ENCODE data around the gene HSD3B7. TPM values are rescaled to one million over a fixed set of nuclear protein-coding genes. Genes with fewer than 3 reads are reported as not detected.
"Not testable (repeated sequence)": the region's sequence is repeated elsewhere in the genome, so short reads cannot be mapped to it uniquely, and the experiment has no call there.

Gene HSD3B7
- total RNA-seq, 6 donors from 2014 or later: 10.5 to 38.8 (median 21.3) TPM

DNA sequence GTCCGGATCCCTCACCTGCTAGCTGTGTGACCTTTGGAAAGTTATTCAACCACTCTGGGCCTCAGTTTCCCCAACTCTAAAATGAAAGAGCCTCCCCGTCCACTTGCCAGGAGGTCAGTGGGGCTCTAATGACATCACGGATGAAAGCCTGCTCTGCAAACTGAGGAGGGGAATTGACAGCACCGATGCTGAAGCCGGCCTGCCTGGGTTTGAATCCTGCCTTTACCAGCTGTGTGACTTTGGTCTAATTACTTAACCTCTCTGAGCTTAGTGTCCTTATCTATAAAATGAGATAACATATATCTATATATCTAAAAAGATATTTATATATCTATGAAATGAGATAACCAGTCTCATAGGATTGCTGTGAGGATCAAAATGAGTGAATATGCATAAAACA, 23.5 kb downstream of the HSD3B7 start:
- no peaks in the 10 kb centered on the region for H3K36me3 ChIP-seq
- TF ChIP-seq POLR2A (IDR thresholded peaks at IDR 0.05): no peak
- peaks cover 0 to 27% (median 12%) of the 10 kb centered on the region in 4 donors for H3K27me3 ChIP-seq
- ATAC-seq (ENCODE audit: low FRiP score in 2 of 2) (no peak), DNase-seq (no peak)
- WGBS, 2 donors: 70 to 92% methylated on average over 5 of the region's 5 CpGs
- H3K4me1 ChIP-seq: peaks cover 0 to 3% (median 0%) of the 10 kb centered on the region in 4 donors
- H3K9me3 ChIP-seq: no peaks in the 10 kb centered on the region
- no peak overlapping the region for H3K4me3 ChIP-seq
- no peak overlapping the region for H3K27ac ChIP-seq

- H3K27me3 ChIP-seq: peaks cover 0 to 27% (median 12%) of the 10 kb centered on the region in 4 donors
- peaks cover 0 to 3% (median 0%) of the 10 kb centered on the region in 4 donors for H3K4me1 ChIP-seq
- TF ChIP-seq POLR2A (IDR thresholded peaks at IDR 0.05): no peak
- no peak for TF ChIP-seq POLR2AphosphoS5 (IDR thresholded peaks at IDR 0.05)
- TF ChIP-seq, protein P1, sequence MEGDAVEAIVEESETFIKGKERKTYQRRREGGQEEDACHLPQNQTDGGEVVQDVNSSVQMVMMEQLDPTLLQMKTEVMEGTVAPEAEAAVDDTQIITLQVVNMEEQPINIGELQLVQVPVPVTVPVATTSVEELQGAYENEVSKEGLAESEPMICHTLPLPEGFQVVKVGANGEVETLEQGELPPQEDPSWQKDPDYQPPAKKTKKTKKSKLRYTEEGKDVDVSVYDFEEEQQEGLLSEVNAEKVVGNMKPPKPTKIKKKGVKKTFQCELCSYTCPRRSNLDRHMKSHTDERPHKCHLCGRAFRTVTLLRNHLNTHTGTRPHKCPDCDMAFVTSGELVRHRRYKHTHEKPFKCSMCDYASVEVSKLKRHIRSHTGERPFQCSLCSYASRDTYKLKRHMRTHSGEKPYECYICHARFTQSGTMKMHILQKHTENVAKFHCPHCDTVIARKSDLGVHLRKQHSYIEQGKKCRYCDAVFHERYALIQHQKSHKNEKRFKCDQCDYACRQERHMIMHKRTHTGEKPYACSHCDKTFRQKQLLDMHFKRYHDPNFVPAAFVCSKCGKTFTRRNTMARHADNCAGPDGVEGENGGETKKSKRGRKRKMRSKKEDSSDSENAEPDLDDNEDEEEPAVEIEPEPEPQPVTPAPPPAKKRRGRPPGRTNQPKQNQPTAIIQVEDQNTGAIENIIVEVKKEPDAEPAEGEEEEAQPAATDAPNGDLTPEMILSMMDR (IDR thresholded peaks at IDR 0.05): no peak
- H3K36me3 ChIP-seq: no peaks in the 10 kb centered on the region
- DNase-seq (no peak), ATAC-seq (ENCODE audit: low FRiP score in 2 of 2) (no peak)
- 77 to 80% methylated on average over 7 of the region's 7 CpGs for WGBS, 2 donors
- H3K9me3 ChIP-seq: no peaks in the 10 kb centered on the region
- H3K4me3 ChIP-seq: no peak overlapping the region
- no peak overlapping the region for H3K27ac ChIP-seq
Observed at GRCh38 chr16:31009120-31009519, 24.1 kb downstream of the HSD3B7 start.

GRCh38 chr16:31009894-31010584, 25.0 kb downstream of the HSD3B7 start:
- Histone ChIP-seq H3K36me3 (no peaks in the 10 kb centered on the region), H3K4me1 (peaks cover 0 to 3% (median 0%) of the 10 kb centered on the region in 4 donors), H3K27me3 (peaks cover 0 to 27% (median 12%) of the 10 kb centered on the region in 4 donors), H3K4me3 (no peak overlapping the region), H3K9me3 (no peaks in the 10 kb centered on the region), H3K27ac (no peak overlapping the region)
- ATAC-seq (ENCODE audit: low FRiP score in 2 of 2) (no peak), DNase-seq (no peak)
- WGBS, 2 donors: 10 to 23% methylated on average over 18 to 24 of the region's 36 CpGs
- TF ChIP-seq POLR2A (IDR thresholded peaks at IDR 0.05) (no peak), EP300 (IDR thresholded peaks at IDR 0.05) (no peak), POLR2AphosphoS5 (IDR thresholded peaks at IDR 0.05) (no peak)
- TF ChIP-seq, protein P1 (IDR thresholded peaks at IDR 0.05): no peak

DNA sequence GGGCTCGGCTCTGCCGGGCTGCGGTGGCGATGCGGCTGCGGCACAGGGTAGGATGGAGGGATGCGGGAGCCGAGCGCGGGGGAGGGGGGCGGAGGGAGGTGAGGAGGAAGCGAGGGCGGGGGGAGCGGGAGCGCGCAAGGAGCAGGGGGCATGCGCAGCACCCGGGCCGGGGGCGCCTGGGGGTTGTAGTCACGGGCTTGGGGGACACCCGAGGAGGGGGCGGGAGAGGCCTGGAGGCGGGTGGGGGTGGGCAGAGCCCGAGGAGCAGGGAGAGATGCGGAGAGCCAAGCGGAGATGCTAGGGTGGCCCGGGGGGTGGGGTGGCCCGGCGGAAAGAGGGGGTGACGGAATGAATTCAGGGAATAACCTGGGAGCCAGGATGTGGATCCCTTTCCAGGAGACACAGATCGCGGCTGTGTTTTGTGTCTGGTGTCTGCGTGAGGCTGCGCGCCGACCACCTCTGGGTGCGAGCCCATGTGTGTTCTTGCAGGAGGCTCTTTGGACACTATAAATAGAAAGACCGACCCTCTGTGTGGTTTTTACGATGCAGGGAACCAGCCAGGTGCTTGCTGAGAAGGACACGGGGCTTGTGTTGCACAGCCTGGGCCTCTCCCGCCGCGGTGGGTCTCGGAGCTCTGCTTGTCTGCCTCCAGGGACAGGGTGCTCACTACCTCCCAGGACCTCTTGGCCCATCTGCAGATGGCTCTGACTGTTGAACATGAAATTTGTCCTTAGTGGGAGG, 25.7 kb downstream of the HSD3B7 start, which contains the start of gene STX1B:
Gene STX1B (minus strand): TSS at position 54 of the 741 bp plus-strand sequence. CDS start 242 bp downstream, outside the sequence.
- no peak for TF ChIP-seq EP300 (IDR thresholded peaks at IDR 0.05)
- TF ChIP-seq POLR2A (IDR thresholded peaks at IDR 0.05): no peak
- TF ChIP-seq, protein P1 (IDR thresholded peaks at IDR 0.05): no peak
- TF ChIP-seq POLR2AphosphoS5 (IDR thresholded peaks at IDR 0.05): no peak
- H3K4me3 ChIP-seq: no peak within 1 kb of the TSS
- peaks cover 0 to 27% (median 12%) of the 10 kb centered on the region in 4 donors for H3K27me3 ChIP-seq
- no peak within 1 kb of the TSS for H3K27ac ChIP-seq
- H3K4me1 ChIP-seq: peaks cover 0 to 3% (median 0%) of the 10 kb centered on the region in 4 donors
- 12 to 18% methylated on average over 15 to 22 of the region's 45 CpGs for WGBS, 2 donors
- DNase-seq: peak in 1 of 2 donors; percentile 85
- ATAC-seq (ENCODE audit: low FRiP score in 2 of 2): peak in 1 of 2 donors; percentile 16
- no peaks in the 10 kb centered on the region for H3K9me3 ChIP-seq
- H3K36me3 ChIP-seq: no peaks in the 10 kb centered on the region

- peaks cover 0 to 27% (median 12%) of the 10 kb centered on the region in 4 donors for H3K27me3 ChIP-seq
- ATAC-seq (ENCODE audit: low FRiP score in 2 of 2): not testable (repeated sequence)
- WGBS, 2 donors: 79 to 91% methylated on average over 7 of the region's 7 CpGs
Observed at GRCh38 chr16:31011815-31012214, 26.8 kb downstream of the HSD3B7 start.

GRCh38 chr16:31013292-31013691, 28.3 kb downstream of the HSD3B7 start:
- peaks cover 0 to 26% (median 12%) of the 10 kb centered on the region in 4 donors for H3K27me3 ChIP-seq
- H3K4me3 ChIP-seq: not testable (repeated sequence)

More at GRCh38 chr16:31011815-31012214, 26.8 kb downstream of the HSD3B7 start:
- H3K4me1 ChIP-seq, H3K4me3 ChIP-seq, H3K9me3 ChIP-seq, DNase-seq, H3K27ac ChIP-seq, H3K36me3 ChIP-seq: not testable (repeated sequence)

More at GRCh38 chr16:31013292-31013691, 28.3 kb downstream of the HSD3B7 start:
- not testable (repeated sequence) for ATAC-seq (ENCODE audit: low FRiP score in 2 of 2); H3K9me3 ChIP-seq; DNase-seq; H3K36me3 ChIP-seq; H3K27ac ChIP-seq; H3K4me1 ChIP-seq
